HG03460 (cell line): Measurements from ENCODE around the gene DDX10.
"Not testable (repeated sequence)": the region's sequence is repeated elsewhere in the genome, so short reads cannot be mapped to it uniquely, and the experiment has no call there.

Experiments
- ATAC-seq: cut with Tn5 transposase; IDR thresholded peaks from one replicate; pipeline ENCODE4 v1.9.1; 2021; ENCODE audit not compliant: unreplicated experiment

The DDX10 gene

GRCh38 chr11:108768370-108768769, 103.5 kb downstream of the DDX10 start:
- no peak for ATAC-seq

- no peak for ATAC-seq
Measured at GRCh38 chr11:108768964-108769363, 104.1 kb downstream of the DDX10 start.

DNA sequence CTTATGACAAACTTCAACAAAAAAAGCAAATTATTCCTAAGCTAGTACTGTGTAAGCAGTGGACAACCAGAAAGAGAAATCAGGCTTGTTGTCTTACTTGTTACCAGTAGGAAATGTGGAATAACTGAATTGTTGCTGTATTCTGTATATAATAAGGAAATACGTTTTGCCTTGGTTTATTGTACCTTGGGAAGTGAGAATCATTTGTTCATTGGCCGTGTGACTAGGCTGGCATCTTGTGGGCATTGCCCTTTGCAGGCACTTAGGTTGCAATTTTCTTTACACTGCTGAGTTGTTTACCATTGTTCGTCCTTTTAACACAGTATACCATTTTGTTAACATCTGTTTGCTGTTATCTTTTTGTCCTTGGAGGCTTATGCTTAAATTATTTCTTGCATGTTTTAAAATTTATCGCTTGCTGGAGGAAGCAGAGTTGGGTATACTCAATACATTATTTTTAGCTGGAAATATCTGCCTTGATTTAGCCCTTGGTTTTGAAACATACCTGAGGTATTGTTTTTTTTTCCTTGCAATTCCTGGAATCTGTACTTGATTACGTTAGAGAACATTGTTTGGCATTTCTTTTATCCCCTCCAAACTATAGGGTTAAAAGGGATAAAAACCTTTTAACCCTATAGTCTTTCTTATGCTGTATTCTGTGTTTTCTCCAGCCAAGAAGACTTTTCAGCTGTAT, 109.3 kb downstream of the DDX10 start:
- ATAC-seq: no peak

DNA sequence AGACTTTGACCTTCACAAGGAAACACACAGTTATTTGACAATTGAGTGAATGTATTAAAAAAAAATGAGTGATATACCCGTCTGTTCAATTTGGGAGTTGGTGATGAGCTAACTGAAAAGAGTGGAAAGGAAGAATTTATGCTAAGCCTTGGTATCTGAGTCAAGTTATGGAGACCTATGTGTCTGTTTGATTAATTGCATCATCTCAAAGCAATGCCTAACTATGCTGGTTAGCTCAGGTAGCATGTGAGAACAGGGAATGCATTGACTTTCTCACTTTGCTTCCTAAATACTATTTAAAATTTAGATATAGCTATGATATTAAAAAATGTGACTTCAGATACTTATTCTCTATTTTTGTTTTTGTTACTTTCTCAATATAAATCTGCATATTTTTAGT, 110.5 kb downstream of the DDX10 start:
- ATAC-seq: no peak

- not testable (repeated sequence) for ATAC-seq
Measured at GRCh38 chr11:108779147-108779546, 114.3 kb downstream of the DDX10 start.

GRCh38 chr11:108780119-108780518, 115.2 kb downstream of the DDX10 start:
- ATAC-seq: no peak

- ATAC-seq: no peak
Measured at GRCh38 chr11:108781946-108782345, 117.1 kb downstream of the DDX10 start.

GRCh38 chr11:108786281-108786990, 121.6 kb downstream of the DDX10 start:
- ATAC-seq: no peak

GRCh38 chr11:108787105-108787504, 122.2 kb downstream of the DDX10 start:
- no peak for ATAC-seq

GRCh38 chr11:108788565-108789199, 123.8 kb downstream of the DDX10 start:
- peak; percentile 49 for ATAC-seq

DNA sequence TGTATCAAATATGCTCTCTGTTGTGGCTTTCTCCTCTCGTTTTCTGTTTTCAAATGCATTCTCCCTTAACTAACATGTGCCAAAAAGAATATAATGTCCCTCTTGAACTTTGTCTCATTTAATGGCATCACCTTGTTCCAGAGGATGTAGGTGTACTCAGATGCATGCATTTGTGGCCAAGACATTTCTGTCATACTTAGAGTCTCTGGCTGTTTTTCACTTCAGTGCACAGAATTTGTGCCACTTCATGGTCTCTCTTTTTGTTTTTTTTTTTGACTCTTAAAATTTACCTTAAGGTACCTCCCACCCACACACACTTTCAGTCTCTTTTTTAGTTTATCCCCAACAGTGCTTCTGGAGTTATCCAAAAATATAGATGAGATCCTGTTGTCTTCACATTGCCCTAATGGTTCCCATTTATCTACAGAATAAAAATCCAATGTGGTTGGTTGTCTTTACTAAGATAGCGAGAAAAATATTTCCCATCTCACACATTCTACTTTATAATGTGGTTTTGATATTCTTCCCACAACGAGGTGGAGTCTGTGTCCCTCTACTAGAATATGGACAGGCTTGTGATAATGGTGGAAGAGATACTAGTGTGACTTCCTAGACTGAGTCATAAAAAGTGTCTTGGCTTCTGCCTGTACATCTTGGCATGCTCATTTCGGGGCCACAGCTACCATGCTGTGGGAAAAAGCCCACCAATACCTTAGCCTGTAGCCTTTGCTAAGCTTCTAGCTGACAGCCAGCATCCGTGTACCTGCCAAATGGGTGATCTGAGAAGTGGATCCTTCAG, 125.8 kb downstream of the DDX10 start:
- peak; percentile 58 for ATAC-seq

GRCh38 chr11:108793138-108793537, 128.3 kb downstream of the DDX10 start:
- no peak for ATAC-seq

- no peak for ATAC-seq
Measured at GRCh38 chr11:108793611-108794010, 128.7 kb downstream of the DDX10 start.

DNA sequence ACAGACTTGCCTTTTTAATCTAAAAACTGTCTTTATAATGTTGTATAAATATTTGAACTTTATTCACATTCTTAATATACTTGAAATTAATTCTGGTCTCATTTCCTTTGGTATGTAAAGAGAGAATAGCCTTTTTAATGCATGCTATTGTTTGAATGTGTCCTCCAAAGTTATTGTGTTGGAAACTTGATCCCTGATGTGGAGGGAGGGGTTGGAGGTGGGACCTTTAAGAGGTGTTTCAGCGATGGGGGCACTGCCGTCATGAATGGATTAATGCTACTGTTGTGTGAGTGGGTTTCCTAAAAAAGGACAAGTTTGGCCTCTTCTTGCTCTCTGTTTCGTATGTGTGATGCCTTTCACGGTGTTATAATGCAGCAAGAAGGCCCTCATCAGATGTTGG, 131.7 kb downstream of the DDX10 start:
- ATAC-seq: no peak

DNA sequence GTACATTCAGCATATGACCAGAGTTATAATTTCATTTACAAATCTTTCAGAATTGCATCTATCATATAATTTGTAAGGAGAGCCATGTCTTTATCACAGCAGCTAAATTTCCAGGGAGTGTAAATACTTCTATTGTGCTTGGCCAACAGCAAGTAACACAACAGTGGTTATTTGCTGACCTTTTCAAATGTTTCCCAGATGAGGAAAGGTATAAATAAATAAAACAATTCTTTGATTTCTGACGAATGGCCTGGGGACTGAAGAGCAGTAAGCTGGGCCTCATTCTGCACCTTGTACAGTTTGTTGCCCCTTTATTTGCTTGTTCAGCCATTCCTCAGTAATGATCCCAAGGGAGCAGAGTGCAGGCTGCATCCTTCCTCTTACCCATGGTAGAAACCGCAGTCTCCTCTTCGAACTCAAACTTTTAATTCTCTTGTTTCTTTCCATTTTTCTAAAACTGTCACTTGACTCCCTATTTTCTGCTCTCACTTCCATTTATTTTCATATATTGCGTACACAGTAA, 132.8 kb downstream of the DDX10 start:
- no peak for ATAC-seq

- no peak for ATAC-seq
Measured at GRCh38 chr11:108802492-108802891, 137.6 kb downstream of the DDX10 start.

- no peak for ATAC-seq
Measured at GRCh38 chr11:108803776-108804175, 138.9 kb downstream of the DDX10 start.

DNA sequence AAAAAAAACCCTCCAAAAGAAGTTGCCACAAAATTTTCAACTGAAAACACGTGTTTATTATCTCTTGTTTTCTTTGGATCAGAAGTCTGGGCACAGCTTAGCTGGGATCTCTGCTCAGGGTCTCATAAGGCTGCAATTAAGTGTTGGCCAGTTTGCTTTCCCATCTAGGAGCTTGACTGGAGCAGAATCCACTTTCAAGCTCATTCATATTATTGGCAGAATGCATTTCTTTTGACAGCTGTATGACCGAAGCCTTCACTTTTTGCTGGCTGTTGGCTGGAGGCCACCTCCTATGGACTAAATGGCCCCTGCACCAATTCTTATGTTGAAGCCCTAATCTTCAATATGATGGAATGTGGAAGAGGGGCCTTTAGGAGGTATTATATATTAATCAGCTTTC, 139.6 kb downstream of the DDX10 start:
- no peak for ATAC-seq

DNA sequence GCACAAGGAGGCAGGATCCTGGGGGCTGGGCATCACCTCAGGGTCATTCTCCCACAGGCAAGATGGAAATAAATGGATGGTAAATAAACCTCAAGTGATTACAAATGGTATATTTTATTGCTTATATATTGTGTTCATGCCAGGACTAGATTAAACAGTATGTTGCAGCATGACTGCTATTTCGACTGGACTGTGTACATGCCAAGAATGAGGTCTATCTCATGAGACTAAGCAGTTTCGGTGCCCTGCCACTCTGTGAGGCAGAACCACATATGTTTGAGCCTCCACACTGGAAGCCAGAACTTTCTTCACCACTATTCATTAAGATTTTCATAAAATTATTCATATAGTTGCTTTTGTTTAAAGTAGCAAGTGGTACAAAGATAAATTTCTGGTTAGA, 140.2 kb downstream of the DDX10 start:
- no peak for ATAC-seq

GRCh38 chr11:108807262-108807661, 142.4 kb downstream of the DDX10 start:
- no peak for ATAC-seq

GRCh38 chr11:108813086-108813485, 148.2 kb downstream of the DDX10 start:
- no peak for ATAC-seq
